ENCODE measurements around the gene CNN1.
"Not testable (repeated sequence)": the region's sequence is repeated elsewhere in the genome, so short reads cannot be mapped to it uniquely, and the experiment has no call there.

The CNN1 gene

GRCh38 chr19:11599704-11600103, 61.1 kb downstream of the CNN1 start:
- not testable (repeated sequence) for DNase-seq (ENCODE audit: low read depth in 2 of 2)
